ENCODE data around the gene CDON. TPM values are rescaled to one million over a fixed set of nuclear protein-coding genes. Genes with fewer than 3 reads are reported as not detected.

CDON gene
- total RNA-seq, 1 experiment from 2014 or later: 10.1 TPM

- H4K20me1 ChIP-seq (ENCODE audit: low read length): no peaks in the 10 kb centered on the region
- ChIA-PET POLR2A (ENCODE audit: unreplicated experiment) (interaction anchor here (0.5 to 0.7 kb wide), 5 partner anchors 52 to 275 kb away, joined by 3 read pairs; partner anchors contain the start of gene HYLS1), CTCF (interaction anchor here (0.6 to 1.6 kb wide), 13 partner anchors 18 to 294 kb away, joined by 3 to 8 read pairs (median 4); no protein-coding TSS in a partner anchor)
- H3F3A ChIP-seq (ENCODE audit: low read length, unreplicated experiment): no peaks in the 10 kb centered on the region
- H3K27me3 ChIP-seq (ENCODE audit: low read length): no peaks in the 10 kb centered on the region
- H3K4me2 ChIP-seq (ENCODE audit: low read length): peak overlapping the region; percentile 96
- H3K79me2 ChIP-seq (ENCODE audit: low read length): no peaks in the 10 kb centered on the region
- TF ChIP-seq EZH2phosphoT487 (IDR thresholded peaks at IDR 0.05; ENCODE audit: borderline replicate concordance, low read length): no peak
- TF ChIP-seq EZH2 (IDR thresholded peaks at IDR 0.05; ENCODE audit: low read length, unreplicated experiment): no peak
- TF ChIP-seq, protein P1, sequence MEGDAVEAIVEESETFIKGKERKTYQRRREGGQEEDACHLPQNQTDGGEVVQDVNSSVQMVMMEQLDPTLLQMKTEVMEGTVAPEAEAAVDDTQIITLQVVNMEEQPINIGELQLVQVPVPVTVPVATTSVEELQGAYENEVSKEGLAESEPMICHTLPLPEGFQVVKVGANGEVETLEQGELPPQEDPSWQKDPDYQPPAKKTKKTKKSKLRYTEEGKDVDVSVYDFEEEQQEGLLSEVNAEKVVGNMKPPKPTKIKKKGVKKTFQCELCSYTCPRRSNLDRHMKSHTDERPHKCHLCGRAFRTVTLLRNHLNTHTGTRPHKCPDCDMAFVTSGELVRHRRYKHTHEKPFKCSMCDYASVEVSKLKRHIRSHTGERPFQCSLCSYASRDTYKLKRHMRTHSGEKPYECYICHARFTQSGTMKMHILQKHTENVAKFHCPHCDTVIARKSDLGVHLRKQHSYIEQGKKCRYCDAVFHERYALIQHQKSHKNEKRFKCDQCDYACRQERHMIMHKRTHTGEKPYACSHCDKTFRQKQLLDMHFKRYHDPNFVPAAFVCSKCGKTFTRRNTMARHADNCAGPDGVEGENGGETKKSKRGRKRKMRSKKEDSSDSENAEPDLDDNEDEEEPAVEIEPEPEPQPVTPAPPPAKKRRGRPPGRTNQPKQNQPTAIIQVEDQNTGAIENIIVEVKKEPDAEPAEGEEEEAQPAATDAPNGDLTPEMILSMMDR (conservative IDR thresholded peaks at IDR 0.05; ENCODE audit: low read depth, low read length): peak; percentile 89
- intact Hi-C loops (cut with micrococcal nuclease): loop anchor here (1.0 to 5.0 kb wide), 8 partner anchors 22 to 170 kb away; no protein-coding TSS in a partner anchor
- peaks cover 22% of the 10 kb centered on the region for H3K4me1 ChIP-seq (ENCODE audit: insufficient read depth, low read length)
- DNase-seq (peak; percentile 79), ATAC-seq (peak; percentile 44)
- H3K9me2 ChIP-seq (replicated peaks; ENCODE audit: low read length): no peaks in the 10 kb centered on the region
- H3K36me3 ChIP-seq (ENCODE audit: low read depth, low read length): no peaks in the 10 kb centered on the region
- peak overlapping the region; percentile 75 for H3K4me3 ChIP-seq (ENCODE audit: low read length)
- no peaks in the 10 kb centered on the region for H3K9me3 ChIP-seq (ENCODE audit: low read length)
- BruUV-seq (replicated peaks): no TSS peak
- no peak overlapping the region for H3K27ac ChIP-seq (ENCODE audit: low read length)
- H2AFZ ChIP-seq (ENCODE audit: low read length): peak overlapping the region; percentile 68
- peak overlapping the region; percentile 82 for H3K9ac ChIP-seq (ENCODE audit: low read length)
These were observed 673 bp downstream of the CDON start for GRCh38 chr11:126061707-126062678.

DNA sequence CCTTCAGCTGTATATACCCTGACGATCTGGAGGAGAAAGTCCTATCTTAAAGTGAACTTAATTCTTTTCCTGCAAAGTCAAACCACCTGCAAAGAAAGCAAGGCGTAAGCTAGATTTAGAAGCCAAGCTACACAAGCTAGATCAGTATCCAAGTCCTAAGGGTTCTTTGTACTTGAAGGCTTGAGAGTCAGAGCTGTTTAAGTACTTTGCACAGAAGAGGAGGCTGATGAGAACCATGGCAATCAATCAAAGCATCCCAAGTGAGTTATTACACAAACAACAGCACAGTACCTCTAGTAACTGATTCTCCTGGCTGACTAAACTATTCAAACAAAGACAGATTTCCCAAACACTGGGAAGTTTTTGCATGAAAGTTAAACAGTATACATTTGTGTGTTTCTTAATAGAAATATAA lies 1.9 kb downstream of the CDON start:
- DNase-seq (peak; percentile 60), ATAC-seq (peak; percentile 25)
- Histone ChIP-seq H3K36me3 (ENCODE audit: low read depth, low read length) (no peaks in the 10 kb centered on the region), H2AFZ (ENCODE audit: low read length) (no peak overlapping the region), H3K27ac (ENCODE audit: low read length) (no peak overlapping the region), H3K9ac (ENCODE audit: low read length) (no peak overlapping the region), H3K79me2 (ENCODE audit: low read length) (no peaks in the 10 kb centered on the region), H3K4me2 (ENCODE audit: low read length) (peak overlapping the region; percentile 96), H3K9me3 (ENCODE audit: low read length) (no peaks in the 10 kb centered on the region), H3K27me3 (ENCODE audit: low read length) (no peaks in the 10 kb centered on the region), H3K4me1 (ENCODE audit: insufficient read depth, low read length) (peaks cover 22% of the 10 kb centered on the region), H3K9me2 (replicated peaks; ENCODE audit: low read length) (no peaks in the 10 kb centered on the region), H3K4me3 (ENCODE audit: low read length) (no peak overlapping the region), H3F3A (ENCODE audit: low read length, unreplicated experiment) (no peaks in the 10 kb centered on the region), H4K20me1 (ENCODE audit: low read length) (no peaks in the 10 kb centered on the region)
- TF ChIP-seq EZH2phosphoT487 (IDR thresholded peaks at IDR 0.05; ENCODE audit: borderline replicate concordance, low read length): no peak
- TF ChIP-seq EZH2 (IDR thresholded peaks at IDR 0.05; ENCODE audit: low read length, unreplicated experiment): no peak
- TF ChIP-seq, protein P1 (conservative IDR thresholded peaks at IDR 0.05; ENCODE audit: low read depth, low read length): no peak
- POLR2A ChIA-PET (ENCODE audit: unreplicated experiment): no interaction called here
- intact Hi-C loops (cut with micrococcal nuclease): loop anchor here (1.0 to 5.0 kb wide), 8 partner anchors 20 to 168 kb away; no protein-coding TSS in a partner anchor
- BruUV-seq (replicated peaks): no TSS peak
- CTCF ChIA-PET: interaction anchor here (0.6 to 1.6 kb wide), 4 partner anchors 53 to 222 kb away, joined by 3 to 8 read pairs (median 4); no protein-coding TSS in a partner anchor
